ENCODE results near the gene MTOR.
"Not testable (repeated sequence)": the region's sequence is repeated elsewhere in the genome, so short reads cannot be mapped to it uniquely, and the experiment has no call there.

Gene MTOR

DNA sequence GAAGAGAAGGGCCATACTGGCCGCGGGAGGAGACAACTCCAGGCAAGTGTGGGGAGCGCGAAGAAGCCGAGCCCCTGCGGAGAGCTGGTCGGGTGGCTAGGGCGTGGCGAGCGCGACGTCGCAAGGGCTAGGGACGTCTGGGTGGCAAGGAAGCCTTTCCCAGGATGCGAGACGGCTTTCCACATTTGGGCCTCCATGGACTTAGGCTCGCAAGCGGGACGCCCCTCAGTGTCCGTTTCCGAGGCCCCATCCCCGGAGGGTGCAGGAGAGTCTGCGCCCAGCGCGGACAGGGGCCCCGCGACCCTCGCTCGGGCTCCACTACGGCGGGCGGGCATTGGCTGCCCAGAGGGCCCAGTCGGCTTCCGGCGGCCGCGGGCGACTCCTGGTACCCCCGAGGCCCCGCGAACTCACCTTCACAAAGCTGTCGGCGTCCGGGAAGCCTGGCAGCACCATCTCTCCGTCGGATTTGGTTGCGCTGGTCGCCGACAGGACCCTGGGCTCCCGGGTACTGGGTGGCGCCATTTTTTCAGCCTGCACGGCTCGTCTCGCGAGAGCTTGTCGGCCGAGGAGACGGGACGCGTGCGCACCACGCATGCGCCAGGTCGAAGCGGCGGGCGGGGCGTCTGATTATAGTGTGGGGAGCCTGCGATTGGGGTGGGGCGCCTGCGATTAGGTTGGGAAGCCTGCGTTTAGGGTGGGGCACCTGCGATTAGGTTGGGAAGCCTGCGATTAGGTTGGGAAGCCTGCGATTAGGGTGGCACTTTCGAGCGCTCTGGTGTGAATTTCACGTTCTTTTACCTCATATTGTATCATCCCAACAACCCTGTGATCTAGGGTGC lies 162.8 kb downstream of the MTOR start, which contains the start of gene EXOSC10:
Gene EXOSC10 (minus strand): TSS at position 560 of the 839 bp plus-strand sequence. CDS start 38 bp downstream, at position 522.
- DNase-seq (ENCODE audit: low read depth) = peak; percentile 37
- peak within 1 kb of the TSS; percentile 96 for H3K4me3 ChIP-seq (ENCODE audit: low read depth, low read length)
- TF ChIP-seq, protein P1, sequence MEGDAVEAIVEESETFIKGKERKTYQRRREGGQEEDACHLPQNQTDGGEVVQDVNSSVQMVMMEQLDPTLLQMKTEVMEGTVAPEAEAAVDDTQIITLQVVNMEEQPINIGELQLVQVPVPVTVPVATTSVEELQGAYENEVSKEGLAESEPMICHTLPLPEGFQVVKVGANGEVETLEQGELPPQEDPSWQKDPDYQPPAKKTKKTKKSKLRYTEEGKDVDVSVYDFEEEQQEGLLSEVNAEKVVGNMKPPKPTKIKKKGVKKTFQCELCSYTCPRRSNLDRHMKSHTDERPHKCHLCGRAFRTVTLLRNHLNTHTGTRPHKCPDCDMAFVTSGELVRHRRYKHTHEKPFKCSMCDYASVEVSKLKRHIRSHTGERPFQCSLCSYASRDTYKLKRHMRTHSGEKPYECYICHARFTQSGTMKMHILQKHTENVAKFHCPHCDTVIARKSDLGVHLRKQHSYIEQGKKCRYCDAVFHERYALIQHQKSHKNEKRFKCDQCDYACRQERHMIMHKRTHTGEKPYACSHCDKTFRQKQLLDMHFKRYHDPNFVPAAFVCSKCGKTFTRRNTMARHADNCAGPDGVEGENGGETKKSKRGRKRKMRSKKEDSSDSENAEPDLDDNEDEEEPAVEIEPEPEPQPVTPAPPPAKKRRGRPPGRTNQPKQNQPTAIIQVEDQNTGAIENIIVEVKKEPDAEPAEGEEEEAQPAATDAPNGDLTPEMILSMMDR (IDR thresholded peaks at IDR 0.05; ENCODE audit: control insufficient read depth, extremely low read depth, insufficient read depth) = no peak

DNA sequence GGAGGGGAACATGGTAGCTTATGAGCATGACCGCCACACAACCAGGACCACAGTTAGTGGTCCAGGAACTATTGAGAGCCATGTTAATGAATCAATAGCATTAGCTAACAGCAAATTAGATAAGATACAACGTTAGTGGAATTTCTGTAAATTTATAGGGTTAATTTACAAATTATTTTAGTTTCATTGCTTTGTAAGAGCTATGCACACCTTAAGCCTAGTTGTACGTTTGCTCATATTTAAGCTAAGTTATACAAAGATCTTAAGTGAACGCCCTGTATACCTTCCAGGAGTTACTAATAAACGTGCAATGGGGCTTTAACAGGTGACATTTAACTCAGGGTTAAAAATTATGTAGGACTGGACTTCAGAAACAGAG lies 163.4 kb downstream of the MTOR start:
- TF ChIP-seq, protein P1 (IDR thresholded peaks at IDR 0.05; ENCODE audit: control insufficient read depth, extremely low read depth, insufficient read depth) = no peak
- H3K4me3 ChIP-seq (ENCODE audit: low read depth, low read length) = peak overlapping the region; percentile 96
- no peak for DNase-seq (ENCODE audit: low read depth)

DNA sequence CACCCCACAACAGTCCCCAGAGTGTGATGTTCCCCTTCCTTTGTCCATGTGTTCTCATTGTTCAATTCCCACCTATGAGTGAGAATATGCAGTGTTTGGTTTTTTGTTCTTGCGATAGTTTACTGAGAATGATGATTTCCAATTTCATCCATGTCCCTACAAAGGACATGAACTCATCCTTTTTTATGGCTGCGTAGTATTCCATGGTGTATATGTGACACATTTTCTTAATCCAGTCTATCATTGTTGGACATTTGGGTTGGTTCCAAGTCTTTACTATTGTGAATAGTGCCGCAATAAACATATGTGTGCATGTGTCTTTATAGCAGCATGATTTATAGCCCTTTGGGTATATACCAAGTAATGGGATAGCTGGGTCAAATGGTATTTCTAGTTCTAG lies 178.6 kb downstream of the MTOR start:
- not testable (repeated sequence) for DNase-seq (ENCODE audit: low read depth); H3K4me3 ChIP-seq (ENCODE audit: low read depth, low read length)

DNA sequence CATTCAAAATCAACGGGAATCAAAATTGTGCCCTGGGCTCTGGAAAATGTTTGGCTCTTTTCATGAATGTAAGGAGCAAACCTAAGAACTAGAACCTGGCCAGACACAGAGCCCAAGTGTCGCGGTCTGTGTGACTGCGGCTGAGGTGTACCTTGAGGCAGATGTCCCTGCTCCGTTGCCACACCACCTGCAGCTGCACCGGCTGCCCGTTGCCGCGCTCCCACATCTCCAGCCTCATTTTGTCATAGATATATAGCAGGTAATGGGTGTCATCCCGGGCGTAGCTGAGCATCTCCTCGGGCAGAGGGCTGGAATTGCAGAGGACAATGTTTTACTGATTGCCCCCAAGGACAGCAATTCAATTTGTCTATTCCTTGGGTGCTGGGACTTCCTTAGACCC lies 181.4 kb downstream of the MTOR start:
- DNase-seq (ENCODE audit: low read depth) = no peak
- H3K4me3 ChIP-seq (ENCODE audit: low read depth, low read length) = no peak overlapping the region
- TF ChIP-seq, protein P1 (IDR thresholded peaks at IDR 0.05; ENCODE audit: control insufficient read depth, extremely low read depth, insufficient read depth) = no peak

DNA sequence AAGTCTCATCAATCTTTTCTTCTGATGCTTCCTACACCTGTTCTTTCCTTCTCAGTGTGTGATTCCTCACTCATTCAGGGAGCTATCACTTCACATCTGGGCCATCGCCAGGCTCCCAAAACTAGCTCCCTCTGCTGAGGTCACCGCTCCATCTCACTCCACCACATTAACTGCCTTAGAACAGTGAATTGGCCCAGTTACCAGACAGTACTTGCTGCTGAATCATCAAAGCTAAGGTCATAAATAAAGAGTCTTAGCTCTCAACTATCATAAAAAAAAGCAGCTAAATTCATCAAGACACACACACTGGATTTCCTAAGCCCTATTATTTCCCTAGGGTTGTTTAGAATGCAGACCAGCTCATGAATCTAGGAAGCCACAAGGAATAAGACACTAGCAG lies 183.7 kb downstream of the MTOR start:
- TF ChIP-seq, protein P1 (IDR thresholded peaks at IDR 0.05; ENCODE audit: control insufficient read depth, extremely low read depth, insufficient read depth) = no peak
- DNase-seq (ENCODE audit: low read depth) = no peak
- H3K4me3 ChIP-seq (ENCODE audit: low read depth, low read length) = no peak overlapping the region

DNA sequence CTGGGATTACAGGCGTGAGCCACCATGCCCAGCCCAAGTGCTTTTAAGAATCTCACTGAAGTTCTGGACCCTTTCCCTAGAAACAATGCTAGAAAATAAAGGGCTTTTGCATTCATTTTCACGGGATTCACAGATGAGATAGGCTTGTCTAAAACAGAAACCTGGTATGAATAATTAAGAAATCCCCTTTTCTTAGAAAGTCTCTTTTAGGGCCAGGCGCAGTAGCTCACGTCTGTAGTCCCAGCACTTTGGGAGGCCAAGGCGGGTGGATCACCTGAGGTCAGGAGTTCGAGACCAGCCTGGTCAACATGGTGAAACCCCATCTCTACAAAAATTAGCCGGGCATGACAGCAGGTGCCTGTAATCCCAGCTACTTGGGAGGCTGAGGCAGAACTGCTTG lies 189.0 kb downstream of the MTOR start:
- H3K4me3 ChIP-seq (ENCODE audit: low read depth, low read length); DNase-seq (ENCODE audit: low read depth): not testable (repeated sequence)

DNA sequence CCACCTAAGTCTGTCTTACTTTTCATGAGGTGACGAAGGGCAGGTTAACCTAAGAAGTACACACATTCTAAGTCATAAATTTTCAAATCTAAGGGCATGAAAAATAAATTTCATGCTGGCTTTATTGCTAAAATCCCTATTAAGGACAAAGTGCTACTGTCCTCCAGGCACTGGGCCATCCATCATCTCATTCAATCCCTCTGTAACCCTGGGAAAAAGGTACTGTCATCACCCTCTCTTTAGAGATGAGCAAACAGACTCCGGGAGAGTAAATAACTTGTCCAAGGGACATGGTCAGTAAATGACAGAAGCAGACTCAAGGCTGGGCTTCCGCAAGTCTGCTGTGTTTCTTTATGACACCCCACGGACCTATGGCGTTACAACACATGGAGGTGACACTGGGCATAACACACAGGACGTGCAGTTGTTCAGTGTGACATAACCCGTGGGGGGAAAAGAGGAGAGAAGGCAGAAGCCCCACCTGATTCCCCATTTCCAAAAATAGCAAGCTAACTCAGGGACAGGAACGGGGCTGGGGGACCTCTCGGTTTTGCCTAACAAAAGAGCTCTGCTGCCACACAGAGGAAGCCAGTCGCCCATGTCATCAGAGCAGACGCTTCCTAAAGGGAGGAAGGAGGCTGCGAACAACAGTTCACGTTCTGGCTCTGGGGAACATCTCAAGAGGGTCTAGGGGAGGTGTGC lies 190.0 kb downstream of the MTOR start:
- peak; percentile 62 for DNase-seq (ENCODE audit: low read depth)
- H3K4me3 ChIP-seq (ENCODE audit: low read depth, low read length) = no peak overlapping the region

More for the DNA sequence above, 190.0 kb downstream of the MTOR start:
- TF ChIP-seq, protein P1 (IDR thresholded peaks at IDR 0.05; ENCODE audit: control insufficient read depth, extremely low read depth, insufficient read depth) = no peak; the same call in 1 of the 2 replicates

All from LNCaP clone FGC (cell line).